Urinary bladder (tissue), 4 donors: Measurements from ENCODE around the gene TAF9B. TPM values are rescaled to one million over a fixed set of nuclear protein-coding genes. Genes with fewer than 3 reads are reported as not detected.
"Not testable (repeated sequence)": the region's sequence is repeated elsewhere in the genome, so short reads cannot be mapped to it uniquely, and the experiment has no call there.

Experiments
- DNase-seq: peaks from one replicate; pipeline ENCODE4 v3.0.0-alpha.2; 2015; ENCODE audit errors: extremely low spot score
- H3K27ac ChIP-seq: one replicate; pipeline ENCODE4 v1.5.1; 2013; ENCODE audit warnings: low read depth, mild to moderate bottlenecking, moderate library complexity
- H3K36me3 ChIP-seq: one replicate; pipeline ENCODE4 v1.6.1; 2013; ENCODE audit warnings: mild to moderate bottlenecking, moderate library complexity; ENCODE audit not compliant: insufficient read depth
- H3K4me1 ChIP-seq: one replicate; pipeline ENCODE4 v1.6.1; 2013; ENCODE audit warnings: mild to moderate bottlenecking, moderate library complexity; ENCODE audit not compliant: insufficient read depth
- H3K4me3 ChIP-seq: one replicate; pipeline ENCODE4 v1.5.1; 2013; ENCODE audit warnings: low read depth, low read length
- WGBS: extraction: QIAGEN DNeasy Blood & Tissue Kit; methylation state at CpG from one replicate; pipeline ENCODE4 v1.1.7; 2013; 5-methylcytosine and 5-hydroxymethylcytosine counted together
- polyA plus RNA-seq: library from polyadenylated mRNA; stranded (reverse); fragments of 200-250 nt; gene quantifications from one replicate; pipeline ENCODE4 v1.2.3, GENCODE V29; 2013
- total RNA-seq: library from RNA; depleted of rRNA; stranded (reverse); fragments of >200 nt; gene quantifications from one replicate; pipeline ENCODE4 v1.2.3, GENCODE V29; 2014
- donor health status: healthy with polysubstance abuse.
- donor health status: healthy.

The TAF9B gene
- total and polyA plus RNA-seq, 2 donors = 22.0 to 41.0 TPM

- no peaks in the 10 kb centered on the region for H3K4me1 ChIP-seq
- H3K27ac ChIP-seq = no peak overlapping the region
- H3K4me3 ChIP-seq = no peak overlapping the region
- no peak for DNase-seq
- H3K36me3 ChIP-seq = peaks cover 2% of the 10 kb centered on the region
Observed at GRCh38 chrX:78129714-78130113, 9.7 kb downstream of the TAF9B start.

- not testable (repeated sequence) for DNase-seq, H3K27ac ChIP-seq, H3K36me3 ChIP-seq, H3K4me3 ChIP-seq, H3K4me1 ChIP-seq
Observed at GRCh38 chrX:78125781-78126180, 13.7 kb downstream of the TAF9B start.

- WGBS = 87% methylated on average over 1 of the region's 1 CpG
- H3K4me1 ChIP-seq = no peaks in the 10 kb centered on the region
- peaks cover 4% of the 10 kb centered on the region for H3K36me3 ChIP-seq
- no peak for DNase-seq
- no peak overlapping the region for H3K4me3 ChIP-seq
- no peak overlapping the region for H3K27ac ChIP-seq
Observed at GRCh38 chrX:78125148-78125547, 14.3 kb downstream of the TAF9B start.

- 72% methylated on average over 2 of the region's 2 CpGs for WGBS
- Histone ChIP-seq H3K4me1 (no peaks in the 10 kb centered on the region), H3K4me3 (no peak overlapping the region), H3K27ac (no peak overlapping the region), H3K36me3 (peaks cover 4% of the 10 kb centered on the region)
- DNase-seq = no peak
Observed at GRCh38 chrX:78124307-78124706, 15.1 kb downstream of the TAF9B start.

- Histone ChIP-seq H3K4me3 (no peak overlapping the region), H3K27ac (no peak overlapping the region), H3K36me3 (peaks cover 10% of the 10 kb centered on the region), H3K4me1 (no peaks in the 10 kb centered on the region)
- no peak for DNase-seq
Observed at GRCh38 chrX:78123190-78123589, 16.3 kb downstream of the TAF9B start.

GRCh38 chrX:78119521-78120227 lies 19.8 kb downstream of the TAF9B start:
- H3K36me3 ChIP-seq = peaks cover 12% of the 10 kb centered on the region
- no peak for DNase-seq
- H3K4me3 ChIP-seq = no peak overlapping the region
- H3K27ac ChIP-seq = no peak overlapping the region
- no peaks in the 10 kb centered on the region for H3K4me1 ChIP-seq
- 73% methylated on average over 9 of the region's 9 CpGs for WGBS

- H3K4me1 ChIP-seq = no peaks in the 10 kb centered on the region
- 85% methylated on average over 1 of the region's 1 CpG for WGBS
- no peak overlapping the region for H3K27ac ChIP-seq
- H3K4me3 ChIP-seq = no peak overlapping the region
- no peak for DNase-seq
- peaks cover 12% of the 10 kb centered on the region for H3K36me3 ChIP-seq
Observed at GRCh38 chrX:78118628-78119027, 20.8 kb downstream of the TAF9B start.

- H3K4me3 ChIP-seq = no peak overlapping the region
- H3K4me1 ChIP-seq = no peaks in the 10 kb centered on the region
- no peak overlapping the region for H3K27ac ChIP-seq
- H3K36me3 ChIP-seq = peaks cover 8% of the 10 kb centered on the region
- no peak for DNase-seq
- WGBS = 70% methylated on average over 2 of the region's 2 CpGs
Observed at GRCh38 chrX:78116766-78117165, 22.7 kb downstream of the TAF9B start.

GRCh38 chrX:78116365-78116764 lies 23.1 kb downstream of the TAF9B start:
- Histone ChIP-seq H3K4me1 (no peaks in the 10 kb centered on the region), H3K4me3 (no peak overlapping the region), H3K36me3 (peaks cover 8% of the 10 kb centered on the region), H3K27ac (no peak overlapping the region)
- DNase-seq = no peak

- Histone ChIP-seq H3K4me1 (no peaks in the 10 kb centered on the region), H3K4me3 (no peak overlapping the region), H3K36me3 (peaks cover 2% of the 10 kb centered on the region), H3K27ac (no peak overlapping the region)
- 91% methylated on average over 10 of the region's 10 CpGs for WGBS
- DNase-seq = no peak
Observed at GRCh38 chrX:78111140-78111931, 28.1 kb downstream of the TAF9B start.

GRCh38 chrX:78109458-78109857 lies 30.0 kb downstream of the TAF9B start:
- DNase-seq = no peak
- Histone ChIP-seq H3K27ac (no peak overlapping the region), H3K36me3 (peaks cover 2% of the 10 kb centered on the region), H3K4me1 (no peaks in the 10 kb centered on the region), H3K4me3 (no peak overlapping the region)
- WGBS = 81% methylated on average over 2 of the region's 2 CpGs

- DNase-seq = no peak
- Histone ChIP-seq H3K36me3 (peaks cover 2% of the 10 kb centered on the region), H3K4me1 (no peaks in the 10 kb centered on the region), H3K4me3 (no peak overlapping the region), H3K27ac (no peak overlapping the region)
- 90% methylated on average over 1 of the region's 1 CpG for WGBS
Observed at GRCh38 chrX:78106651-78106986, 32.8 kb downstream of the TAF9B start.

- no peak overlapping the region for H3K27ac ChIP-seq
- peaks cover 1% of the 10 kb centered on the region for H3K36me3 ChIP-seq
- H3K4me3 ChIP-seq = no peak overlapping the region
- DNase-seq = no peak
- WGBS = 46% methylated on average over 11 of the region's 11 CpGs
- H3K4me1 ChIP-seq = no peaks in the 10 kb centered on the region
Observed at GRCh38 chrX:78105944-78106650, 33.4 kb downstream of the TAF9B start.
